ENCODE measurements around the gene ANO8. TPM values are rescaled to one million over a fixed set of nuclear protein-coding genes. Genes with fewer than 3 reads are reported as not detected.

ANO8 gene
- total RNA-seq, 1 donor from 2014 or later, result 43.3 TPM

DNA sequence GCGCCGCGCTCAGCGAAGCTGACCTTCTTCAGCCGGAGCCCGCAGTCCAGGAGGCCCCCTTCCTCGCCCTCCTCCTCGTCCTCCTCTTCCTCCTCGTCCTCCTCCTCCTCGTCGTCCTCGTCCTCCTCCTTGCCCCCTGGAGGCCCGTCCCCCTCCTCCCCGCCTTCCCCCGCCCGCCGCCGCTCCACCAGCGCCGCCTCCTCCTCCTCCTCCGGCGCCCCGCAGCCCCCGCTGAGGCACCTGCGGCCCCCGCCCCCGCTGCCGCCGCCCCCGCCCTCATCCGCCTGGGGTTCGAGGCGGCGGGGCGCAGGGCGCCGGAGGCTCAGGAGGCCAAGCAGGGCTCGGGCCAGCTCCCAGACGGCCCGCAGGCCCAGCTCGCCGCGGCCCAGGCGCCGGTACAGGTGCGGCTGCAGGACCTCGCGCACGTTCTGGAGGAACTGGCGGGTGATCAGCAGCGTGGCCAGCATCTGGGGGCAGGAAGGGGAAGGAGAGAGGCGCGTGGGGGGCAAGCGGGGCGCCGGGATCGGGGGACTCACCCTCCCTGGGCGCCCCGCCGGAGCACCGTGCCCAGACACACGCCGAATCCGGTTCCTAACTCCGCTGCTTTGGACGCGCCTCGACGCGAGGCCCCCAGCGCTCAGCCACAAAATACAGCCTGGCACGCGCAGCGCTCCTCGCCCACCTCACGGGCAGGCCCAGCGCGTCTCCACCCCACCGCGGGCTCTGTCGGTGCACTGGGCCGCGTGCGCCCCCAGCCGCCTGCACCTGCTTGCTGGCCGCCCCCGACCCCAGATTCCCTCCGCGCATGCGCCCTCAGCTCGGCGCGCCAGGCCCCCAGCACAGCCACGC, 5.9 kb downstream of the ANO8 start:
- TF ChIP-seq CTCF (conservative IDR thresholded peaks at IDR 0.05), result no peak
- H3K27me3 Mint-ChIP-seq (ENCODE audit: low read depth), result peaks cover 26% of the 10 kb centered on the region
- no peak for DNase-seq (ENCODE audit: low read depth, low spot score)
- H3K9me3 Mint-ChIP-seq, result no peaks in the 10 kb centered on the region
- H3K36me3 Mint-ChIP-seq (ENCODE audit: low read depth), result peaks cover 11% of the 10 kb centered on the region
- H3K27ac Mint-ChIP-seq (ENCODE audit: unreplicated experiment), result no peak overlapping the region
- no peak overlapping the region for H3K4me3 Mint-ChIP-seq
- peaks cover 11% of the 10 kb centered on the region for H3K4me1 Mint-ChIP-seq

GRCh38 chr19:17327654-17328516, 6.8 kb downstream of the ANO8 start:
- Mint-ChIP-seq H3K27me3 (ENCODE audit: low read depth) (peaks cover 26% of the 10 kb centered on the region), H3K4me1 (peaks cover 10% of the 10 kb centered on the region), H3K4me3 (peak overlapping the region; percentile 91), H3K9me3 (no peaks in the 10 kb centered on the region), H3K27ac (ENCODE audit: unreplicated experiment) (no peak overlapping the region), H3K36me3 (ENCODE audit: low read depth) (peaks cover 10% of the 10 kb centered on the region)
- peak; percentile 60 for DNase-seq (ENCODE audit: low read depth, low spot score)
- TF ChIP-seq CTCF (conservative IDR thresholded peaks at IDR 0.05), result peak; percentile 65

GRCh38 chr19:17327068-17327653, 7.5 kb downstream of the ANO8 start:
- H3K4me1 Mint-ChIP-seq, result peaks cover 6% of the 10 kb centered on the region
- H3K9me3 Mint-ChIP-seq, result no peaks in the 10 kb centered on the region
- no peak for TF ChIP-seq CTCF (conservative IDR thresholded peaks at IDR 0.05)
- peaks cover 6% of the 10 kb centered on the region for H3K36me3 Mint-ChIP-seq (ENCODE audit: low read depth)
- DNase-seq (ENCODE audit: low read depth, low spot score), result no peak
- H3K4me3 Mint-ChIP-seq, result peak overlapping the region; percentile 49
- no peak overlapping the region for H3K27ac Mint-ChIP-seq (ENCODE audit: unreplicated experiment)
- peaks cover 21% of the 10 kb centered on the region for H3K27me3 Mint-ChIP-seq (ENCODE audit: low read depth)

- TF ChIP-seq CTCF (conservative IDR thresholded peaks at IDR 0.05), result no peak
- no peaks in the 10 kb centered on the region for H3K9me3 Mint-ChIP-seq
- H3K4me1 Mint-ChIP-seq, result peaks cover 6% of the 10 kb centered on the region
- H3K27ac Mint-ChIP-seq (ENCODE audit: unreplicated experiment), result no peak overlapping the region
- H3K36me3 Mint-ChIP-seq (ENCODE audit: low read depth), result peaks cover 6% of the 10 kb centered on the region
- no peak for DNase-seq (ENCODE audit: low read depth, low spot score)
- peaks cover 21% of the 10 kb centered on the region for H3K27me3 Mint-ChIP-seq (ENCODE audit: low read depth)
- H3K4me3 Mint-ChIP-seq, result peak overlapping the region; percentile 49
These were observed 8.1 kb downstream of the ANO8 start for GRCh38 chr19:17326595-17326966.

- Mint-ChIP-seq H3K4me1 (peaks cover 6% of the 10 kb centered on the region), H3K27ac (ENCODE audit: unreplicated experiment) (no peak overlapping the region), H3K4me3 (peak overlapping the region; percentile 51), H3K9me3 (no peaks in the 10 kb centered on the region), H3K27me3 (ENCODE audit: low read depth) (peaks cover 21% of the 10 kb centered on the region), H3K36me3 (ENCODE audit: low read depth) (peaks cover 6% of the 10 kb centered on the region)
- DNase-seq (ENCODE audit: low read depth, low spot score), result no peak
- no peak for TF ChIP-seq CTCF (conservative IDR thresholded peaks at IDR 0.05)
These were observed 8.6 kb downstream of the ANO8 start for GRCh38 chr19:17325881-17326594.
